ENCODE results near the gene PRSS8.

DNA sequence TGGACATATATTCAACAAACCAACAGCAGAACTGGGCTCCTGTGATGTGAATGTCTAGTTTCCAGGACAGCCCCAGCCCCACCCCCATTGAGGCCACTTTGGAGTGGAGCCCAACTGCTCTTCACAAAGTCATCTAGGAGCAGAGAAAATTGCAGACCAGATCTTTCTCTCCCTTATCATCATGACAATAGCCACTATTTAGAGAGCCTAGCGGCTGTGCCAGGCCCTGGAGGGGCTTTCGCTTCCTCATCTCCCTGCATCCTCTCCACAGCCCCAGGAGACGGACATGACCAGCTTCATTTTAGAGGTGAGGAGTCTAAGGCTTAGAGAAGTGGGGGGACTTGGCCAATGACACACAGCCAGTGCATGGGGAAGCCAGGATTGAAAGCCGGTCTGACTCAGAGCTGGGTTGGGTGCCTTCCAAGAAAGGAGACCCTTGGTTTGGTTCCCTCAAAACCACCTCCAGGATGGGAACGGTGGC, 1.4 kb downstream of the PRSS8 start:
- TF ChIP-seq POLR2AphosphoS5 (IDR thresholded peaks at IDR 0.05; ENCODE audit: low read depth, low read length), result no peak
- TF ChIP-seq, protein P1, sequence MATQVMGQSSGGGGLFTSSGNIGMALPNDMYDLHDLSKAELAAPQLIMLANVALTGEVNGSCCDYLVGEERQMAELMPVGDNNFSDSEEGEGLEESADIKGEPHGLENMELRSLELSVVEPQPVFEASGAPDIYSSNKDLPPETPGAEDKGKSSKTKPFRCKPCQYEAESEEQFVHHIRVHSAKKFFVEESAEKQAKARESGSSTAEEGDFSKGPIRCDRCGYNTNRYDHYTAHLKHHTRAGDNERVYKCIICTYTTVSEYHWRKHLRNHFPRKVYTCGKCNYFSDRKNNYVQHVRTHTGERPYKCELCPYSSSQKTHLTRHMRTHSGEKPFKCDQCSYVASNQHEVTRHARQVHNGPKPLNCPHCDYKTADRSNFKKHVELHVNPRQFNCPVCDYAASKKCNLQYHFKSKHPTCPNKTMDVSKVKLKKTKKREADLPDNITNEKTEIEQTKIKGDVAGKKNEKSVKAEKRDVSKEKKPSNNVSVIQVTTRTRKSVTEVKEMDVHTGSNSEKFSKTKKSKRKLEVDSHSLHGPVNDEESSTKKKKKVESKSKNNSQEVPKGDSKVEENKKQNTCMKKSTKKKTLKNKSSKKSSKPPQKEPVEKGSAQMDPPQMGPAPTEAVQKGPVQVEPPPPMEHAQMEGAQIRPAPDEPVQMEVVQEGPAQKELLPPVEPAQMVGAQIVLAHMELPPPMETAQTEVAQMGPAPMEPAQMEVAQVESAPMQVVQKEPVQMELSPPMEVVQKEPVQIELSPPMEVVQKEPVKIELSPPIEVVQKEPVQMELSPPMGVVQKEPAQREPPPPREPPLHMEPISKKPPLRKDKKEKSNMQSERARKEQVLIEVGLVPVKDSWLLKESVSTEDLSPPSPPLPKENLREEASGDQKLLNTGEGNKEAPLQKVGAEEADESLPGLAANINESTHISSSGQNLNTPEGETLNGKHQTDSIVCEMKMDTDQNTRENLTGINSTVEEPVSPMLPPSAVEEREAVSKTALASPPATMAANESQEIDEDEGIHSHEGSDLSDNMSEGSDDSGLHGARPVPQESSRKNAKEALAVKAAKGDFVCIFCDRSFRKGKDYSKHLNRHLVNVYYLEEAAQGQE (IDR thresholded peaks at IDR 0.05; ENCODE audit: insufficient read depth in 1 of 2, low read depth in 2 of 2, low read length in 2 of 2), result no peak

Measured in PFSK-1 (cell line).